GM19043 (cell line): Measurements from ENCODE around the gene FAIM.
"Not testable (repeated sequence)": the region's sequence is repeated elsewhere in the genome, so short reads cannot be mapped to it uniquely, and the experiment has no call there.

Experiments used
- ATAC-seq: cut with Tn5 transposase; IDR thresholded peaks from one replicate; pipeline ENCODE4 v1.9.1; 2021; ENCODE audit warnings: low read depth; ENCODE audit not compliant: unreplicated experiment

The FAIM gene, protein sequence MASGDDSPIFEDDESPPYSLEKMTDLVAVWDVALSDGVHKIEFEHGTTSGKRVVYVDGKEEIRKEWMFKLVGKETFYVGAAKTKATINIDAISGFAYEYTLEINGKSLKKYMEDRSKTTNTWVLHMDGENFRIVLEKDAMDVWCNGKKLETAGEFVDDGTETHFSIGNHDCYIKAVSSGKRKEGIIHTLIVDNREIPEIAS

DNA sequence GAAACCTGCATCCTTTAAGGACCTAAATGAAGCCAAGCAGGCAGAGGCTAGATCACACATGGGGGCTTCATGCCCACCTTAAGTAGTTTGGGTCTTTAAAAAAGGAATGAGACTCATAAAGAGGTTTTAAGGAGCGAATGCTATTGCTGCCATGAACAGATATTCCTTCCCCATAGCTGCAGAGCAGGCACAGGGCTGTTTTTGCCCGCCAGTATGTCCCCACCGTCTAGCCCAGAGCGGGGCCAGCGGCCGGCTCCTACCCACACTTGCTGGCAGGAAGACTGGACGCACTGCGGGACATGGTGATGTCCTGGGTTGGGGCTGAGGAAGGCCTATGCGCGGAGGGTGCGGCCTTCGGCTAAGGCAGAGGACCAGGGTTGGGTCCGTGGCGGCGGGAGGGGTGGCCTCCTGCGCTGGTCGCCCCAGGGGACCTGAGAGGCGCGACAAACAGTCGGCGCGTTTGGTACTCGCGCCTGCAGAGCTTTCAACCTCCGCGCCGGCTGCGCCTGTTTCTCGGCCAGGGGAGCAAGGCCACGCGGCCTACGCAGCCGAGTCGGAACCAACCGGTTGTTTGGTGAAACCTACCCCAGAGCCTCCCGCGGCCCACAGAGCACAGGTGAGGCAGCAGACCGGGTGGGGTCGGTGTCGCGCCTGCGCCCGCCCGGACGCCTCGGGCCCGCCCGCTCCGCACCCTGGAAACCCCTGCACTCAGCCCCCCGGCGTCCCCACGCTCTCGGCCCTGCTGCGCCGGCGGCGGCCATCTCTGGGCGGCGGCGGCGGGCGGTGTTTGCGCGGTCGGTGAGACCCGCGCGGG, at the start of gene FAIM:
FAIM (plus strand) TSS at position 450 of the 814 bp plus-strand sequence. CDS start 10,956 bp downstream, outside the sequence.
- ATAC-seq: peak; percentile 70

DNA sequence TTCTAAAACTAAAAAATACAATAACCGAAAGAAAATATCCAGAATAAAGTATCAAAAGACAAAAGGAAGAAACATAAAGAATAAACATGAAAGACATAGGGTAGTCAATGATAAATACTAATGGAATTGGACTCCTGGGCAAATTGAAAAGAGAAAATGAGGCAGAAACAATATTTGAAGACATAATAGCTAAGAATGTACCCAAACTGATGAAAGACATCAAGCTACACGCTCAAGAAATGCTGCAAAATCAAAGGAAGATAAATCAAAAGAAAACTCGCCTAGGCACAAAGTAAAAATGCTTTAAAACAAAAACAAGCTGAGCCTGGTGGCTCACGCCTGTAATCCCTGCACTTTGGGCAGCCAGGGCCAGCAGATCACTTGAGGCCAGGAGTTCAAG, 49.4 kb upstream of the FAIM start:
- no peak for ATAC-seq

DNA sequence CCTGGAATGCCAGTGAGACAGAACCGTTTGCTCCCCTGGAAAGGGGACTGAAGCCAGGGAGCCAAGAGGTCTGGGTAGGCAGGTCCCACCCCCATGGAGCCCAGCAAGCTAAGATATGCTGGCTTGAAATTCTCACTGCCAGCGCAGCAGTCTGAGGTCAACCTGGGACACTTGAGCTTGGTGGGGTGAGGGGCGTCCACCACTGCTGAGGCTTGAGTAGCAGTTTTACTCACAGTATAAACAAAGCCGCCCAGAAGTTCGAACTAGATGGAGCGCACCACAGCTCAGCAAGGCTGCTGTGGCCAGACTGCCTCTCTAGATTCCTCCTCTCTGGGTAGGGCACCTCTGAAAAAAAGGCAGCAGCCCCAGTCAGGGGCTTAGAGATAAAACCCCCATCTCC, 48.1 kb upstream of the FAIM start:
- ATAC-seq: no peak

DNA sequence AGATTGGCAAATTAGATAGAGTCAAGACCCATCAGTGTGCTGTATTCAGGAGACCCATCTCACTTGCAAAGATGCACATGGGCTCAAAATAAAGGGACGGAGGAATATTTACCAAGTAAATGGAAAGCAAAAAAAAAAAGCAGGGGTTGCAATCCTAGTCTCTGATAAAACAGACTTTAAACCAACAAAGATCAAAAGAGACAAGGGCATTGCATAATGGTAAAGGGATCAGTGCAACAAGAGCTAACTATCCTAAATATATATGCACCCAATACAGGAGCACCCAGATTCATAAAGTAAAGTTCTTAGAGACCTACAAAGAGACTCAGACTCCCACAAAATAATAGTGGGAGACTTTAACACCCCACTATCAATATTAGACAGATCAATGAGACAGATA, 45.7 kb upstream of the FAIM start:
- not testable (repeated sequence) for ATAC-seq

DNA sequence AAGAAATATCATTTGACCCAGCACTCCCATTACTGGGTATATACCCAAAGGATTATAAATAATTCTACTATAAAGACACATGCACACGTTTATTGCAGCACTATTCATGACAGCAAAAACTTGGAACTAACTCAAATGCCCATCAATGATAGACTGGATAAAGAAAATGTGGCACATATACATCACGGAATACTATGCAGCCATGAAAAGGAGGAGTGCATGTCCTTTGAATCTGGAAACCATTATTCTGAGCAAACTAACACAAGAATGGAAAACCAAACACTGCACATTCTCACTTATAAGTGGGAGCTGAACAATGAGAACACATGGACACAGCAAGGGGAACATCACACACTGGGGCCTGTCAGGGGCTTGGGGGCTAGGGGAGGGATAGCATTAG, 42.3 kb upstream of the FAIM start:
- not testable (repeated sequence) for ATAC-seq

DNA sequence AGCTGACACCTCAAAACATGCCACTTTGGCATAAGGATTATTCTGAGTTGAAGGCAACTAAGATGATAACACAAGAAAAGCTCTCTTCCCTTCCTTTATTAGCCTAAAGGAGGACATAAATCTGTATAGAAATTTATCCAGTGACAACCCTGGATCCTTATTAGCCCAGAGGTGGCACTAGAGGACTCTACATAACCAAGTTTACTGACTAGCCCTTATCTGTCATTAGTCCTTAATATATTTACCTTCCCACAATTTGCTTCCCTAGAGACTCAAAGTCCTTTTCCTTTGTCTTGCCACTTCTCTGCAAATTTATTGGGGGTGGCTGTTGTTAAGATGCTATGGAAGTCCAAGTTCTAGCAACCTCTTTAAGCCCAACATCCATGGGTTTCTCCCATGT, 41.2 kb upstream of the FAIM start:
- no peak for ATAC-seq

DNA sequence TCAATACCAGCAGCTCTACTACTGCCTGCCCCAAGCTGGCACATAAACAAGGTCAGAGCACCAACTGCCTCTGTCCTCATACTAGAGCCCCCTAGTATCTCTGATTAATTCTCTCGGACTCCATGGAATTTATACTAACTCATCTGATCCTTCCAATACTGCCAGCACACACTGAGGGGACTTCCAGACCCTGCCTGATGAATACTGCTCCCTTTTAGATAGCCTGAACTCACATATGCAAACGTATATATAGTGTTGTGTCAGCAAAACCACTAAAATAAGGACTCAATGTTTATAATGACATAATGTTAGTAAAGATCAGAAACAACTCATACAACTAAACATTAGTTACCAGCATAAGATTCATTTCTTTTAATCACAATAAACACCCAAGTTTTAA, 39.5 kb upstream of the FAIM start:
- no peak for ATAC-seq

DNA sequence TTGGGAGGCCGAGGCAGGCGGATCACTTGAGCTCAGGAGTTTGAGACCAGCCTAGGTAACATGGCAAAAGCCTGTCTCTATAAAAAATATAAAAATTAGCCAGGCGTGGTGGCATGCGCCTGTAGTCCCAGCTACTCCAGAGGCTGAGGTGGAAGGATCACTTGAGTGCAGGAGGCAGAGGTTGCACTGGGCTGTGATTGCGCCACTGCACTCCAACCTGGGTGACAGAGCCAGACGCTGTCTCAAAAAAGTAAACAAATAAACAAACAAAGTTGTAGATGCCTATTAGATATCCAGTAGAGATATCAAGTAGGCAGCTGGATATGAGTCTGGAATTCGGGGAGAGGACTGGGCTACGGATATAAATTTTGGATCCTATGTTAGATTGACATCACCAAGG, 38.9 kb upstream of the FAIM start:
- ATAC-seq: not testable (repeated sequence)

DNA sequence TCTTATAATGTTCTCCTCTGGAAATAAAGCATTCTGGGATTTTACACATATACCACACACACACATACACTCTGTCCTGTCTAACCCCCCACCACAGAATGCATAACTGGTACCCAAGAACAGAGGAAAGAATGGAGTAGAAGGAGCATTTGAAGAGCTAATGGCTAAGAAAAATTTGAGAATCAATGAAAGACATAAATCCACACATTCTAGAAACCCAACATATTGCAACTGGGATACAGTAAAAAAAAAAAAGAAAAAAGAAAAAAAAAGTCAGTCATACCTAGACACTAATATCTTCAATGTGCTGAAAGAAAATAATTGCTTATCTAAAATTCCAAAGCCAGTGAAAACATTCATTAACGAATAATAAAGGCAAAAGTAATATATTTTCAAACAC, 35.4 kb upstream of the FAIM start:
- no peak for ATAC-seq

DNA sequence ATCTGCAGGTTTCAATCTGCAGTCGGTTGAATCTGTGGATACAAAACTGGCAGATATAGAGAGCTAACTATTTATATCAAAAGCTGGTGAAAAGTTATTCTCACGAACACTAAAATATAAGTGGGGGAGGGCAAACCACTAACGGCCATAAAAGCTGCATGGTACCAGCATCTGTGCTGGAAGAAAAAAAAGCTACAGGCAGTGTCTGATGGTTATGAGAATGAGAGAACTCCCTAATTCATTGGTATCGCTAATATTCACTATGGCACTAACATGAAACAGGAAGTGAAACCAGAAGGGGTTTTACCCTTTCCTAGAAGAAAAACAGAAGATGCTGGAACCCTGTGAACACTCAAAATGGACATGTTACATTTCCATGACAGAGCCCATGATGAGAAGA, 30.4 kb upstream of the FAIM start:
- ATAC-seq: peak; percentile 82

DNA sequence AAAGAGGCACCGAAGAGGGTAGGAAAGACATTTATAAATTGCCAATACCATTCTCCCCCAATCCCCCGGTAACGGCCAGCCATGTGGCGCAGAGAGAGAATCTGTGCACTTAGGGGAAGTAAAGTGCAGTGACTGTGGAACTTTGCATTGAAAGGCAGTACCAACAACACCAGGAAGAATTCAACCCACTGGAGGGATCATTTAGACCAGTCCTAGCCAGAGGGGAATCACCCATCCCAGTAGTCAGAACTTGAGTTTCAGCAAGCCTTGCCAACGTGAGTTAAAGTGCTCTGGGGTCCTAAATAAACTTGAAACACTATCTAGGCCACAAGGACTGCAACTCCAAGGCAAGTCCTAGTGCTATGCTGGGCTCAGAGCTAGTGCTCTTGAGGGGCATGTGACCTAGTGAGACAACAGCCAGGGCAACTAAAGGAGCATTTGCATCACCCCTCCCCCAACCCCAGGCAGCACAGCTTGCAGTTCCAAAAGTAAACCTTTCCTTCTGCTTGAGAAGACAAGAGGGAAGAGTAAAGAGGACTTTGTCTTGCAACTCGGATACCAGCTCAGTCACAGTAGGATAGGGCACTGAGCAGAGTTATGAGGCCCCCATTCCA, 29.5 kb upstream of the FAIM start:
- no peak for ATAC-seq

DNA sequence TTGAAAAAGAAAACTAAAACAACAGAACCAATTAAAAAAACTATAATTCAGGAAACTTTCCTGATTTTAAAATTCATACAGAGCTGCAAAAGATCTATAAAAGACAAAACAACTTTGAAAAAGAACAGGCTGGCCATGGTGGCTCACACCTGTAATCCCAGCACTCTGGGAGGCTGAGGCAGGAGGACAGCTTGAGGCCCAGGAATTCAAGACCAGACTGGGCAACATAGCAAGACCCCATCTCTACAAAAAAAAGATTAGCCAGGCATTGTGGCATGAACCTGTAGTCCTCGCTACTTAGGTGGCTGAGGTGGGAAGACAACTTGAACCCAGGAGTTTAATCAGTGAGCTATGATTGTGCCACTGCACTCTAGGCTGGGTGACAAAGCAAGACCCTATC, 21.2 kb upstream of the FAIM start:
- ATAC-seq: no peak

DNA sequence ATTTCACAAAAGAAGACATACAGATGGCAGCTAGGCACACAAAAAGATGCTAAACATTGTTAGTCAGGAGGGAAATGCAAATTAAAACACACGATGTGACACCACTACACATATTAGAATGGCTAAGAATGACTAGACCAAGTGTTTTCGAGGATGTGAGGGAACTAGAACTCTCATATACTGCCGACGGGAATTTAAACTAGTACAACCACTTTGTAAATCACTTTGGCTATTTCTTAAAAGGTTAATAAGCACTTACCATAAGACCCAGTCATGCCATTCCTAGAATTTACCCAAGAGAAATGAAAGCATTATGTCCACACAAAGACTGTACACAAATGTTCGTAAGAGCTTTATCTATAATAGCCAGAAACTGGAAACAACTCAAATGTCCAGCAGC, 20.1 kb upstream of the FAIM start:
- no peak for ATAC-seq

DNA sequence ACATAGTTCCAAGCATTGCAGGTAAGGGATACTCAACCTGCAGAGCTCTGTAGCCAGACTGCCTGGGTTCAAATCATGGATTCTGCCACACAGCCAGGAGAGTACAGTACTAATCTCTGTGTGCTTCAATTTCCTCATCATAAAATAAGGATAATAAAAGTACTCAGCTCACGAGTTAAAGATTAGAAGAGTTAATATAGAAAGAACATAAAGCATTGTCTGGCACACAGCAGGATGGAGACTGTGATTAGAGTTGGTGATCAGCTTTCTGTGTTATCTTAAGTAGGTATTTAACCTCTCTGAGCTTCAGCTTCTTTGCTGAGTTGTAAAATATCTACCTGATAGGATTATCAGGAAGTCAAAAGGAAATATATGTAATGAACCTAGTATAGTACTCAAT, 17.2 kb upstream of the FAIM start:
- no peak for ATAC-seq

DNA sequence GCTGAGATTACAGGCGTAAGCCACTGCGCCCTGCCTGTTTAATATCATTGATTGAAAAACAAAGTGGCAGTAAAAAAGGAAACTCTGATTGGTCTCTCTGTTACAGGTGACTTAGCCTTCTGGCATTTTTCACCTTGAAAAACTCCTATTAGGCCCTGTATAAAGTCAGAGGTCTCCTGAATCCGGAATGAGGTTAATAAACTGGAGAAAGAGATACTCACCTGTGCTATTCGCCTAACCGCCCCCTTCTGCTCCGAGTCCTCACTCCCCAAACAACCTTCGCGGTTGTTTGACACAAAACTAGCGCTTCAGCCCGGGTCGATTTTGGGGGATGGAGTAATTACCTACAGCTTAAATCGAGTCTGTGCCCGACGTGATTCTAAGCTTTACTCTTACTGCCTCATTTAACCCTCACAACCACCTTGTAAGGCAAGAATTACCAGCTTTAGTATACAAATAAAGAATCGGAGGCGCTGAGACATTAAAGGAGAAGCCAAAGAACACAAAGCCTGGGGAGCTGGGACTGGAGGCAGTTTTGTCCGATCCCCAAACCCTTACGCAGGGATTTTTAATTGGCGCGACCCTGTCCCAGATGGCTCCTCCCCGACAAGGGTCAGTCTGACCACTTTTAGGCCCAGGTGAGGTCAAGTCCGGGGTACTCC, 15.0 kb upstream of the FAIM start:
- ATAC-seq: no peak

DNA sequence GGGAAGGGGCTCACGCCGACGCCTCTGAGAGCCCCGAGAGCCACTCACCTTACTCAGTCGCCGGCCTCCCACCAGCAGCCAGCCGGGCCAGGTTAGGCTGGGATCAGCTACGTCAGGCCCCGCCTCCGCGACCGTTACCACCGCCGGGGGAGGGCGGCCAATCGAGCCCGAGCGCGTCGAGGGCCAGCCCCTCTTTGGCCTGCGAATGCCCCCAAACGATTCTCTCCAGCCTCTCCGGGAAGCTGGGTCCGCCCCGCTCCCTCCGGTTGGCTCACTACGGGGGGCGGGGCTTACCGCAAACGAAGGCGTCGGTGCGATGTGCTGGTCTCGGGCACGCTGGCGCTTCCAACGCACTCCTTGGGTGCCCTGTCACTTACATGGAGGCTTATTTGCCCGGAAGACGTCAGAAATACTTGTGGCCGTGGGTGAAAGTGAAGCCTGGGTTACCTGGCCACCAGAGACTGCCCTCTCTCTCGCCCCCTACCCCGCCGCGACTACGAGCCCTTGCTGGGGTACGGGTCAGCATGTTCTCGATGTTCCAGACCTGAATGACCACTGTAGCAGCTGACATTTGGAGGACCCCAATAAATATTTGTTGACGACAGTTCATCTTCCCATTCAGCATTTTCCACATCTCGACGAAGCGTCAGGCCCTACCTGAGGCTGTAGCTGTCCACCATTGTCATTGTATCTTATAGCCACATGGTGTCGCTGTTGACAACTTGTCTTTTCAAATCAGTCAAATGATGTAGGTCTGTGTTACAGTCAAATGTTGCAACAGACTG, 14.2 kb upstream of the FAIM start, which contains the start of gene CEP70:
CEP70 (minus strand) TSS at position 111 of the 785 bp plus-strand sequence. CDS start 21,333 bp downstream, outside the sequence.
- peak; percentile 85 for ATAC-seq

DNA sequence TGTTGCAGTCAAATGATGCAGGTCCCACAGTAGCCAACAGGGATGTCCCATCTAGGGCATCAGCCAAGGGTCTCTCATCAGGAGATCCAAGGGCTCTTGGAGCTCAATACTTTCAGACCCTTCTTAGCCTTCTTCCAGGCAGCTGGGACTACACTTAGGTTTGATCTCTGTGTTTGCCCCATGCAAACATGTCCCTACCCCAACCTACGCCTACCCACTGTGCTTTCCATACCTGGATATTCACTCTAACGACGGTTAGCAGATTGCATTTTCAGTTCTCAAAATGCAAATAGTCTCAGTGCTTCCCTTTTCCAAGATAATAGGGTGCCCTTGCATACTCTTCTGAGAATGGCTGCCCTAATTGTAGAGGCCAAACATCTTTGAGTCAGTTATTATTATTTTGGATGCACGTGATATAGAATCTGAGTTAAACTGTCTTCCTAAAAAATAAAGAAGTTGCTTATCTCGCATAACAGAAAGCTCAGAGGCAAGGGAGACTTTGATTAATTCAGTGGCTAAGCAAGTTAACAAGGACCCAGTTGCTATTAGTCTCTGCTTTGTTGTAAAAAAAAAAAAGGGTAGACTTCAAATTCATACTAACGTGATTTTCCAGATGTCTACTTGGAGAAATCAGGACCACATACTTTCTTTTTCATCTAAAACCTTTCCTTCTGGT, 13.5 kb upstream of the FAIM start:
- no peak for ATAC-seq

DNA sequence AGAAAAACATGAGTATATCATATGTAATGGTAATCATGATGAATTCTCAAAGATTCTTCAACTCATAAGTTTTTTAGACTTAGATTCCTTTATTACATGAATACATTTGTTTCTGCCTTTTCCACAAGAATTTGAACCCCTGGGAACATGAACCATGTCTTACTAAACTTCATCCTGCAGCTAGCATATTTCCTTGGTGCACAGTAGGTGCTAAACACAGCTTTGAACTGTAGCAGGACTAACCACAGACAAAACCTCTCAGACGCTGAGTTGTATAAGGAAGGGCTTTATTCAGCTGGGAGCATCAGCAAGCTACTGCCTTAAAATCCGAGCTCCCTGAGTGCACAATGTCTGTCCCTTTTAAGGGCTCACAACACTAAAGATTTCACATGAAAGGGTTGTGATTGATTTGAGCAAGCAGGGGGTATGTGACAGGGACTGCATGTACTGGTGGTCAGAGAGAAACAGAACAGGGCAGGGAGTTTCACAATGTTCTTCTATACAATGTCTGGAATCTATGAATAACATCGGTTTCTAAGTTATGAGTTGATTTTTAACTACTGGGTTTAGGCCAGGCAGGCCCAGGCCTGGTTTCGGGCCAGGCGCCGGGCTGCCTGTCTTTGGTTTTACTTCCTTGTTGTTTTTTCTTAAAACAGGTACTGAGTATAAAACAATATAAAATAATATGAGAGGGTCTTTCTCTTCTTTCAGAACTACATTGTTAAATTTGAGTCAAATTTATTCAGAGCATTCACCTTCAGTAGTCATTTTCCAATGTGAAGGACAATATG, 11.2 kb upstream of the FAIM start:
- ATAC-seq: not testable (repeated sequence)

DNA sequence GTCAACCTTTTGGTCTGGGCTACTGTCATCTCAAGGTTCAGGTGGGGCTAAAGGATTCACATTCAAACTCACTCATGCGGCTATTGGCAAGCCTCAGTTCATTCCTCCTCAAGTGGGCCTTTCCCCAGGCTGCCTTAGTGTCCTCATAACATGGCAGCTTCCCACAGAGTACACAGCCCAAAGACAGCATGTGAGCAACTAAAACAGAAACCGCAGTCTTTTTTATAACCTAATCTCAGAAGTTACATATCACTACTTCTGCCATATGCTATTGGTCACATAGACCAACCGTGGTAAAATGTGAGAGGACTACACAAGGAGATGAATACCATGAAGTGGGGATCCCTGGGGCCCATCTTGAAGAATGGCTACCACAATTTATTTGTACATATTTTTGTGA, 10.0 kb upstream of the FAIM start:
- ATAC-seq: no peak
